HepG2 (cell line): ENCODE measurements around the gene EIF4G1.

ENCODE experiments used
- TBX2 ChIP-seq: sonication (generic); formaldehyde crosslinking; IDR thresholded peaks from 2 replicates; pipeline ENCODE4 v1.5.0; 2020; ENCODE audit warnings: missing genetic modification reagents, mild to moderate bottlenecking, borderline replicate concordance
- ZNF24 ChIP-seq: fragments of 450-650 bp; IDR thresholded peaks from 2 replicates; pipeline ENCODE4 v1.6.1; 2017; ENCODE audit warnings: antibody characterized with exemption, mild to moderate bottlenecking

GRCh38 chr3:184350618-184351017 lies 36.2 kb downstream of the EIF4G1 start:
- no peak for TF ChIP-seq TBX2 (CRISPR knock-in tag)
- no peak for TF ChIP-seq ZNF24
